GM18909 (cell line): ENCODE results near the gene MACROH2A2.
"Not testable (repeated sequence)": the region's sequence is repeated elsewhere in the genome, so short reads cannot be mapped to it uniquely, and the experiment has no call there.

Experiments
- ATAC-seq: cut with Tn5 transposase; IDR thresholded peaks from one replicate; pipeline ENCODE4 v1.9.1; 2021; ENCODE audit warnings: mild to moderate bottlenecking; ENCODE audit not compliant: unreplicated experiment, poor library complexity

Gene MACROH2A2

DNA sequence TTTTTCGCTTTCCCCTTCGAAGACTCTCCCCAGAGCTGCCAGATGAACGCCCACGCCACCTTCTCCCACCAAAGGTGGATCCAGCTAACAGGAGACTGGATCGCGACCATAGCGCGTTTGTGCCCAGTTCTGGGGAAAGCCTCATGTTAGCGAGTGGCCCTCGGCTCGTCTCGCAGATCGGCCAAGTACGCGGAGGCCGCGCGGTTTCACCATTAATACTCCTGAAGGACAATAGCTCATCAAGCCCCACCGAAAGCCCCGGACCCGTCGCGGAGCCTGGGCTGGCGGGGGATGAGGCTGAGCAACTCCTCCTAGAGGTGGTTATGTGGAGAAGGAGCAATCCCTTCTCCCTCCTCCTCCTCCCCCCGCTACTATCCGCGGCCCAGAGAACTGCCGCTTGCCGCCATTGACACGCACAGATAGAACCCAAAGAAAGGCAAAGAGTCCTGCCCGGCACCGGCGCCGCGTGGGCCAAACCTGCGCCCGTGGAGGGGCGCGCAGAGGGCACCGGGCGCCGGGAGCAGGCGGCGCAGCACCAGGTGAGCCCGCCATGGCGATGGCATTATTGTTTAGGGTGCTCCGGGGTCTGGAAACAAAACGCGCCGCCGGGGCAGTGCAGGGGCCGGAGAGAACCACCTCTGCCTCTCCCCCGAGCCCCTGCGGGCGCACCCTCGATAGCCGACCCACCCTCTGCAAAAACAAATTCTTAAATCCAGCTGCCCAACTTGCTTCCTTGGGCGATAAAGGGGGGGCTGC, at the start of gene MACROH2A2:
TSS of gene MACROH2A2 (plus strand) at position 385 of the 756 bp plus-strand sequence. CDS start 22,813 bp downstream, outside the sequence.
- ATAC-seq: no peak

DNA sequence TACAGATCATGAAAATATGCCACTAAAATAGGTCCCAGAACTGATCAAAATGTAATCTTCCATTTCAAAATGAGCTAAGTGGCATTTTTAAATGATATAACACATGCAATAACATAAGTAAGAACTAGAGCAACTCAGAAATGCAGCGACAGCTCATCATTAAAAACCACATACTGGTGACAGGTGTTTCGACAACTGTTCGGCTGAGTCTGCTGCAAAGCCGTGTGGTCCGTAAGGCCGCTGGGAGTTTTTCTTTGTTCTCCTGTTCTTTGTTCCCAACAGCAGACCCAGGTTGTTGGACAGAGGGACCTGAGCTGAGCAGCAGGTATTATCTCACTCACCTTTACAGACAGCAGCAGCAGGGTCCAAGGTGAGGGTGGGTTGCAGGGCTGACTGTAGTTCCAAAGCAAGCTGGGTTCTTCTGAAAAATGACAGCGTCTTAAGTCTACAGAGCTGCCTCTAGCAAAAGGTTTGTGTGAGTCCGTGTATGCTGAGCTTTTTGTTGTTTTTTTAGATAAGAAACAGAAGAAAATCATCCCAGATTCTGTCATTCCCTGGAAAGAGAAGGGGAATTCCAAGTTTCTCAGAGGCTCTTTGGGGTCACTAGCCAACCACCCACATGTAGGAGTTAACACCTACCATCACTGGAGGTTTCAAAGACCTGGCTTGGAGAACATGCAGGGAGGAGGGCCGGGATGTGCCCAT, 45.4 kb upstream of the MACROH2A2 start:
- ATAC-seq: no peak

DNA sequence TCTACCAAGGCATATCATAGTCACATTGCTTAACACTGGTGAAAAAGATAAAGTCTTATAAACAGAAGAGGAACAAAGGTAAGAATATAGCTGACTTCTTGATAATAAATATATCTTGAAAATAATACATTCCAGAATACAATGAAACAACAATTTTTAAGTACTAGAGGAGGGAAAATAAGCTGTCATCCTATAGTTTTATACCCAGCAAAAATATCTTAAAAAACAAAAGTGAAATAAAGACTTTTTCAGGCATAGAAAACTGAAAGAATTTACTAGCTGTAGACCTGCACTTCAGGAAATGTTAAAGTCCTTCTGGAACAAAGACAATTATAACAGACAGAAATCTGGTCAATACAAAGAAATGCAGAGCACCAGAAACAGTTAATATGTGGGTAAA, 21.4 kb upstream of the MACROH2A2 start:
- no peak for ATAC-seq

DNA sequence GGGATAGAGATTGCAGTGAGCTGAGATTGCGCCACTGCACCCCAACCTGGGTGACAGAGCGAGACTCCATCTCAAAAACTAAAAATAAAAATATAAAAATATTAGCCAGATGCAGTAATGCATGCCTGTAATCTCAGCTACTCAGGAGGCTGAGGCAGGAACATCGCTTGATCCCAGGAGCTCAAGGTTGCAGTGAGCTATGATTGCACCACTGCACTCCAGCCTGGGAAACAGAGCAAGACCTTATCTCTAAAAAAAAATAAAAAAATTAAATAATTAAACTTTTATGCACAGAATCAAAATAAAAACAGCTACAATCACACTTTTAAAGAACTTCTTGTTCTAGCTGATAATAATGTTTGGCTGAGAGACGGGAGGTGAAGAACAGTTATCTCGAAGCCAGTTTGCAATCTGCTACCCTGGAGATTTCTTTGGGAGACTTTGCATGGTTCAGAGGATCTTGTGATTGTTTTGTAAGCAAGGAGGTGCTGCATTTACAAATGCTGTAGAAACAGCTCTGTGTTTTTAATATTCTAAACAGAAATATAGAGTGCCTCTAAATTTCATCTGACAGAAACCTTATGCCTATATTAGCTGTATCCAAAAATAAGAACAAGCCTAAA, 19.9 kb upstream of the MACROH2A2 start:
- no peak for ATAC-seq

DNA sequence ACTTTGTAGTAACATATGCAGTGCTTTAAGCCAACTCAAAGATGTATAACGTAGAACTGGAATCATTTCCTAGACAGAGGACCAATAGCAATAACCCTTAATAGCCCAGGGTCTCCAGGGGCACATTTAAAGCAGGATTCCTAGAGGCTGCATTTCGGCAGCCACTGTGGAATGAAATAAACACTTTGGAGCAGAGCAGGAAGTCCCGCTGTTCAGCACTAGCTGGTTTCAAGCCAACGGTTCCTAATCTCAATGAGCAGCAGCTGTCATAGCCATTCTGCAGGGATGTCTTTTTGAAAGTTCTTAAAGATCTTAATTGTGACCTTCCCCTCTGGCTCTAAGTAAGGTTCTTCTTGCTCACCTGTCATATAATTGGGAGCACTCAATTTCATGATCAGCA, 18.4 kb upstream of the MACROH2A2 start:
- no peak for ATAC-seq

DNA sequence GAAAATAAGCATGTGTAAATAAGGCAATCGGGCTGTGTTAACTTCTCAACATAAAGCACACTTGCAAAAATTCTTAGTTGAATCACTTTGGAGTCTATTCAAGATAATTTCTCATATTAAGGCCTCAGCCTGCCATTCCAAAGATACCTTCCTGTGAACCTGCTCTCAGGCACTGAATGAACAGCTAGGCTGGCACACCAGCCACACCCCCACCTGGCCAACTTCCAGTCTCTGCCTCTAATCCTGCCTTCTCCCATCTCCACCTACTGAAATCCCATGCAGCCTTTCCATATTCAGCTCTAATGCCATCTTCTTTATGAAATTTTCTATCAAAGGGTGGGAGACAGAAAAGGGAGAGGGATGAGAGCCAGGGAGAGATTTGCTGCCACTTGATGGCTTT, 17.1 kb upstream of the MACROH2A2 start:
- no peak for ATAC-seq

DNA sequence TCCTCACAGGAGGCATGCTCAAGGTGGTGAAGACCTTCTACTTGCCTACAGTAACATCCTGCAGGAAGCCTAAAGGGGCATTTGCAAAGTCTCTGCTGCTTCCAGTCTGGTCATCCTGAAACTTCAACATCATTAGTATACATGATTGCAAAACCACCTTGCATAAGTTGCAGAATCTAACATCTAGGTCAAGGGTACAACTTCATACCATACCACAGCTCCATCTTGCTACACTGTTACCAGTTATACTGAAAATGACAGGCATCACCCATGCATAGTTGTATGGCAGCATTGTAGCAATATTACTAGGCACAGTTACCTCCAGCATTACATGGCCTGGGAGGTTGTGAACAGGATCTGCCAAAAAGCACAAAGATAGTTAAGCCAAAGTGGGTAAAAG, 13.7 kb upstream of the MACROH2A2 start:
- no peak for ATAC-seq

DNA sequence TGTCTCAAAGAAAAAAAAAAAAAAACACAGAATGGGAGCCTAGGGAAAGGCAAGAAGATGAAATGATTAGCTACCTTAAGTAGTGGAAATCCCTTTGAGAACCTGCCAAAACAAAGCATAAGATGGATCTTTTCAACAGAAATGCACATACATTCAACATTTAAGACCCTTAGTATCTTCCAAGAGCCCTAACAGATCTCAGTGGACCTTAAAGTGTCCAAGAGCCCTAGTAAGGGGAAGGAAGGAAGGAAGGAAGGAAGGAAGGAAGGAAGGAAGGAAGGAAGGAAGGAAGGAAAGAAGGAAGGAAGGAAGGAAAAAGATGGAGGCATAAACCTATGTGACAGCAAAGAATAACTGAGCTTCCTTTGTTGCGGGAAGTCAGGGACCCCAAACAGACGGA, 11.6 kb upstream of the MACROH2A2 start:
- ATAC-seq: no peak

DNA sequence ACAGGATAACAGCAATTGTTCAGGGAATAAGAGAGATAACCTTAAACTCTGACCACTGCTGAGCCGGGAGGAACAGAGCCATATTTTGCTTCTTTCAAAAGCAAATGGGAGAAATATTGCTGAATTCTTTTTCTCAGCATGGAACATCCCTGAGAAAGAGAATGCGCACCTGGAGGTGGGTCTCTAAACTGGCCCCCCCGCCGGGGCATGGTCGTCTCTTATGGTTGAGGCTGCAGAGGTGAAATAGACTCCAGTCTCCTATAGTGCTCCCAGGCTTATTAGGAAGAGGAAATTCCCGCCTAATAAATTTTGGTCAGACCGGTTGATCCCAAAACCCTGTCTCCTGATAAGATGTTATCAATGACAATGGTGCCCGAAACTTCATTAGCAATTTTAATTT, 10.9 kb upstream of the MACROH2A2 start:
- not testable (repeated sequence) for ATAC-seq

DNA sequence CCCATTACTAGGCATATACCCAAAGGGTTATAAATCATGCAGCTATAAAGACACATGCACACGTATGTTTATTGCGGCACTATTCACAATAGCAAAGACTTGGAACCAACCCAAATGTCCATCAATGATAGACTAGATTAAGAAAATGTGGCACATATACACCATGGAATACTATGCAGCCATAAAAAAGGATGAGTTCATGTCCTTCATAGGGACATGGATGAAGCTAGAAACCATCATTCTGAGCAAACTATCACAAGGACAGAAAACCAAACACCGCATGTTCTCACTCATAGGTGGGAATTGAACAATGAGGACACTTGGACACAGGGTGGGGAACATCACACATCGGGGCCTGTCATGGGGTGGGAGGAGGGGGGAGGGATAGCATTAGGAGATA, 5.6 kb upstream of the MACROH2A2 start:
- ATAC-seq: not testable (repeated sequence)

DNA sequence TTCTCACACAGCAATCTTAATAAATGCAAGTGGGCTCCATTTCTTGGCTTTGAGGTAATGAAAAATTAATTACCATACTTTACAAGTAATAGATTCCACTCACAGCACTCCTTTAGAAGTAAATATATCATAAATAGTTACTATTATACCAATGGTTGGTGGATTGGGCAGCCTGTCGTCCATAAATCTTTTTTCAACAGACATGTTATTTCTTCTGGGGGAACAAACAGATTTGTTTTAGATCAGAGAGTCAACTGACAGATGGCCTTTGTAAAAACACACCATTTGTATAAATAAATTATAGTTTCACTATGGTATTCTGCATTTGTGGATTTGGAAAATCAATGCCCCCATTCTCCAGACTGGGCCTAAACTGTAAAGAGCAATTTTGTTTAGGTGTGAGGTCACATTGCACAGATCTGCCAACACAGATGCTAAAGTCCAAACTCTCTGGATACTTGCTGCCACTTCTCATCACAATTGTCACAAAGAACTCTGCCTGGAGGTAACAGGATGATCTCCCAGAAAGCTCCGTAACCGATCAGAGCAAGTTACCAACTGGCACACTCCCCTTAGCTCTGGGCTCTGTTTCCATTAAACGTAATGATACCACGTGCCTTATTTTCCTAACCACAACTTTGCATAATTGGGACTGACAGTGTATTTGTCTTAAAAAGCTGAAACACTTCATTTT, 4.5 kb upstream of the MACROH2A2 start:
- no peak for ATAC-seq

DNA sequence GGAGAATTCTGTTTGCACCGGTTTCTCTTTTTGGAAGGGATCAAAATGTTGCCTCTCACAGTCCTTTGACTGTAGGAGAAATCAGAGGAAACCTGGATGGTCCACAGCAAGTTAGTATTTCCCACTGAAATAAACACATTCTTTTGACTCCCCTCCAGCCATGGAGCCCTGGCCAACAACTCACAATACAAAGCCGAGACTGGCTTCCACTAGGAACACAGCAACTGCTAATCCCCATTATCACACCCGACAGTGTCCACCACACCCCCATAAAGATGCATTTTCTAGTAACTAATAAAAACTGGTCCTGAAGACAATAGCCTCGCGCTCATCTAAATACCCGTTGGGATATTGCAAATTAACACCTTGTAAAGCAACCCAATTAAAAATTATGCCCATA, 798 bp upstream of the MACROH2A2 start:
- ATAC-seq: no peak

DNA sequence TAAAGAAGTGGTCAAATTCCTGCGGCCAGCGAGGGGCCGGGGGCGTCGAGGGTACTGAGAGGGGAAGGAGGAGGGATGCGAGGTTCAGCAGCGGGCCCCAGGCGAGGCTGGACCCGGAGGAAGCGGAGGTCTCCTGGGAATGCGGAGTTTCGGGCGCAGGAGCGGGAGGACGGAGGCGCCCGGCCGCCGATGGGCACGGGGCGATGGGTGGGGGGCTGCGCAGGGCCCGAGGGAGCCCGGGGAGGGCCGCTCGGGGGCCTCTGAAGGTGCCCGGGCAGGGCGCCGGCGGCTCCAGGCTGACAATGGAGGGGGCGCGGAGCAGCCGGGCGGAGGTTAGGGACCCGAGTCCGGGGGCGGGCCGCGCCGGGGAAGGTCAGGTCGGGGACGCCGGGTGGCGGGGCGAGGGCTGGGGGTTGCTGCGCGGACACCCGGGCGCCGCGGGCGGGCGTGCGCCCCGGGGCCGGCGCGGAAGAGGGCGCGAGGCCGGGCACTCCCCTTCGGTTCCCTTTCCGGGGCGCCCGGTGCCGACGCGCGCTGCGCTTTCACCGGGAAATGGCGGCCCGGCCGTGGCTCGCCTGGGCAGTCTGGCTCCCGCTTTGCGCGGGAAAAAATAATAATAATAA, 683 bp downstream of the MACROH2A2 start:
- ATAC-seq: no peak

DNA sequence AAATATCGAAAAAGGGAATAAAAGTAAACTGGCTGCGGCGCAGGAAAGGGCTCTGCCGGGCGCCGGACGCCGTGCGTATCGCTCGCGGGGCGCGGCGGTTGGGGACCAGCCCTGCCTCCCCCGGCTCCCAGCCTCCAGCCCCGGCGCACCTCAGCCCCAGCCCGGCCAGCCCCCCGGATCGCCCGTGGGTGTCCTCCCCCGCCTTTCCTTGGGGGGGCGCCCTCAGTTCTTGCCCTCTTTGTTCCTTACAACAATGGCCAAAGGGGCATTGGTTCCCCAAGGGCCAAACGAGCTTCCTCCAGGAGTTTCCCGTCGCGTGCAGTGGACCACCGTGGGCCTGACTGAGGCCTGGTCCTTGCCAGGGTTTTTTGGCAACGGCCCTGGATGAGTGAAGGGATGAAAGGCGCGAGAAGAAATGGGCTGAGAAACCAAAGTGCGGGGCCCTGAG, 1.2 kb downstream of the MACROH2A2 start:
- no peak for ATAC-seq

DNA sequence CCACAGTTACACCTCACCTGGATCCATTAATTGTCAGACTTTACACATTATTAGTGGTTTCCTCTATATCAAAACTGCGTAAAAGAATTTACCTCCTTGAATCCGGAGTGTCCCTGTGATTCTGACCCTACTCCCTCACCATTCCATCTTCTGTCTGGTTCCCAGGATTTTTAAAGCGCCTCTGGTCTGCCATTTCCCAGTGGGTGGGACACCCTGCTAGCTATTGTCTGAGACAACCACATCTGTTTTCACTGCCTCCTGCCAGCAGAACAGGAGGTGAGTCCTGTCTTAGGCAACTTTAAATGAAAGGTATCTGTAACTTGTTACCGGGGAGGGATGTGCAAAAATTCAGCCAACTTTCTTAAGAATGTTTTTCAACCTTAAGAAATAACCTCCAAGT, 2.3 kb downstream of the MACROH2A2 start:
- no peak for ATAC-seq

DNA sequence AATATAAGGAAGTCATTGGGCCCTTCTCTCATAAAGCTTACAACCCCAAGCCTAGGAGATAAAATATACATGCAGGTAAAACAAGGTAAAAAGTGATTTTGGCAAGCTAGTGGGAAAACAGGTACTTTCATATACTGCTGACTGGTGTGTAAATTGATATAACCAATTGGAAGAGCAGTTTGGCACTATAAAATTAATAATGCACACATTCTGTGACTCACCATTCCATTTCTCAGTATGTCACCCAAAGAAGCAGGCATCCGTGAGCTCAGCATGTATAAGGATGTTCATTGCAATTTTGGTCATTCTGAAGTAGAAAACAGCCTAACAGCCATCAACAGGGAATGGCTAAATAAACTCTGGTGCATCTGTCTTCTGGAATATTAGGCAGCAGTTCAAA, 2.9 kb downstream of the MACROH2A2 start:
- ATAC-seq: no peak

DNA sequence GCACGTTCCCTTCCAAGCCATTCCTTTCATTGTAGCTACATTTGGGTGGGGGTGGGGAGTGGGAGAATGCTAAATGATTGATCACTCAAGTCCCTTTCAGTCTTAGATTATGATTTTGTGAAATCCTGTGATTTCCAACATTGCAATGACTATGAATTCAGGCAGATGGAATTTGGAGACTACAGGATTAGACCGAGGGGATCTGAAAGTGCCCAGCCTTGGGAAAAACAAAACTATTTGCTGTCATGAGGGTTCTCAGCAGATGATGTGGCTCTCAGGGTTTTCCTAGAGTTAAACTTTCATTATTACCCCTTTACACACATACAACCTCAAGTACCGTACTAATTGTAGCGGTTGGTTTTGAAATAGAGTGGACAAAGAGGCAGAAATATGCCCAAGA, 4.7 kb downstream of the MACROH2A2 start:
- ATAC-seq: no peak

DNA sequence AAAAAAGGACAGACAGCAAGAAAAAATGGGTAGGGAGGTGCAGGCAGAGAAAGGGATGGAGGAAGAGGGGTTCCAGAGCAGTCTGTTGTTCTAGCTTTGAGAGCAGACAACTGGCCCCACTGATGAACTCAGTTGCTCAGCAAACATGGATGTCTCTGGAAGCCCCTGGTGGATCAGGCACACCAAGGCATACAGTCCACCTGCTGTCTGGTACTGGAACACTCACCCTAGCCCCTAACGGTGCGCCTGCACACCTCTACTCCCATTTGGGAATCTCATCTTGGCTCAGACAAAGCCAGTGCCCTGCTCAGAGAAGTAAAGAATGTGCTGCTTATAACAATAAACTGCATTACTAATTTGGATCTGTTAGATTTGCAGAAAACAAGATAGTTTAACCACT, 7.7 kb downstream of the MACROH2A2 start:
- ATAC-seq: no peak

DNA sequence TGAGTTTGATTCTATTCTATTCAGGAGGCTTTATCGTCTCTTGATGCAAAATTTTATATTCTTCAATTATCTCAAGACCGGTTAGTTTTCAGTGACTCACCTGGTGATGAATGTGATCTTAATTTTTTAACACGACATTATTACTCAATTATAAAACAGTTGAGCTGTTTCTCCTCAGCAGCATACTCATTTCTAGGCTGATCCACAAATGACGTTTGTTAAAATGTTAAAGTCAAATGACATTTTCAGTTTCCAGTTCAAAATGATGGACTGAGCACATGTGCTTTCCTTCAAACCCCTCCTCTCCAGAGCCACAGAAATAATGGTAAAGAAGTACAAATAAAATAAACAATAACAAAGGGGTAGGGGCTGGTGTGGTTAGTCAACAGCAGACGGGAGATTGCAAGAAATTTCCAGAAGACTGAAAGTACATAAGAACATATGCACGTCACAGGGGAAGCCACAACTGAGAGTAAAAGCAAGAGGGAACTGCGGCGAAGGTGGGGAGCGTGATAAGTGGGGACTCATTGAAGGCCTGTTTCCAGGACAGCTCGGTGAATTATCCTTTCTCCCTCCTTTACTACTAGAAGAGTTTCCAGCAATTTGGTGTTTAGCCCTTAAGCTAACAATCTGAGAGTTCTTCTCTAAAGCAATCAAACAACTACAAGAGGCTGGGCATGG, 10.9 kb downstream of the MACROH2A2 start:
- ATAC-seq: no peak

DNA sequence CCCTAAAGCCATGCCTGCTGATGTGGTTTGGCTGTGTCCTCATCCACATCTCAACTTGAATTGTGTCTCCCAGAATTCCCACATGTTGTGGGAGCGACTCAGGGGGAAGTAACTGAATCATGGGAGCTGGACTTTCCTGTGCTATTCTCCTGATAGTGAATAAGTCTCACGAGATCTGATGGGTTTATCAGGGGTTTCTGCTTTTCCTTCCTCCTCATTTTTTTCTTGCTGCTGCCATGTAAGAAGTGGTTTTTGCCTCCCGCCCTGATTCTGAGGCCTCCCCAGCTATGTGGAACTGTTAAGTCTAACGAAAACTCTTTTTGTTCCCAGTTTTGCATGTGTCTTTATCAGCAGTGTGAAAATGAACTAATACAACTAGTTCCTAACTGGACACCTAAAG, 11.8 kb downstream of the MACROH2A2 start:
- no peak for ATAC-seq
